ENCODE measurements around the gene OR51B4. TPM values are rescaled to one million over a fixed set of nuclear protein-coding genes. Genes with fewer than 3 reads are reported as not detected.
"Not testable (repeated sequence)": the region's sequence is repeated elsewhere in the genome, so short reads cannot be mapped to it uniquely, and the experiment has no call there.

OR51B4 gene
- total RNA-seq, 1 donor: 0.18 TPM

GRCh38 chr11:5339771-5340322, 38.1 kb upstream of the OR51B4 start:
- no peak for TF ChIP-seq CTCF (IDR thresholded peaks at IDR 0.05; ENCODE audit: insufficient read depth, low read length)
- no peak overlapping the region for H3K4me3 ChIP-seq (ENCODE audit: low read depth, low read length)
- DNase-seq (ENCODE audit: low read depth): no peak

- not testable (repeated sequence) for DNase-seq (ENCODE audit: low read depth); H3K4me3 ChIP-seq (ENCODE audit: low read depth, low read length)
Observed at GRCh38 chr11:5337253-5337652, 35.5 kb upstream of the OR51B4 start.

- DNase-seq (ENCODE audit: low read depth): peak; percentile 42
- no peak for TF ChIP-seq CTCF (IDR thresholded peaks at IDR 0.05; ENCODE audit: insufficient read depth, low read length)
- H3K4me3 ChIP-seq (ENCODE audit: low read depth, low read length): no peak overlapping the region
Observed at GRCh38 chr11:5336331-5336730, 34.6 kb upstream of the OR51B4 start.

- no peak overlapping the region for H3K4me3 ChIP-seq (ENCODE audit: low read depth, low read length)
Observed at GRCh38 chr11:5335170-5335569, 33.4 kb upstream of the OR51B4 start.

GRCh38 chr11:5324197-5324596, 22.5 kb upstream of the OR51B4 start, which contains the start of gene OR51B2:
Gene OR51B2, minus strand, starts transcription at chr11:5324297. Its CDS starts 0 bp downstream, at chr11:5324297.
- TF ChIP-seq CTCF (IDR thresholded peaks at IDR 0.05; ENCODE audit: insufficient read depth, low read length): no peak
- no peak for DNase-seq (ENCODE audit: low read depth)
- no peak within 1 kb of the TSS for H3K4me3 ChIP-seq (ENCODE audit: low read depth, low read length)

More at GRCh38 chr11:5335170-5335569, 33.4 kb upstream of the OR51B4 start:
- DNase-seq (ENCODE audit: low read depth): no peak
- TF ChIP-seq CTCF (IDR thresholded peaks at IDR 0.05; ENCODE audit: insufficient read depth, low read length): no peak

GRCh38 chr11:5317292-5317691, 15.5 kb upstream of the OR51B4 start:
- no peak for DNase-seq (ENCODE audit: low read depth)
- no peak overlapping the region for H3K4me3 ChIP-seq (ENCODE audit: low read depth, low read length)
- TF ChIP-seq CTCF (IDR thresholded peaks at IDR 0.05; ENCODE audit: insufficient read depth, low read length): no peak

- DNase-seq (ENCODE audit: low read depth); H3K4me3 ChIP-seq (ENCODE audit: low read depth, low read length): not testable (repeated sequence)
Observed at GRCh38 chr11:5313326-5314023, 11.7 kb upstream of the OR51B4 start.

GRCh38 chr11:5310423-5310822, 8.7 kb upstream of the OR51B4 start:
- TF ChIP-seq CTCF (IDR thresholded peaks at IDR 0.05; ENCODE audit: insufficient read depth, low read length): no peak
- no peak for DNase-seq (ENCODE audit: low read depth)
- H3K4me3 ChIP-seq (ENCODE audit: low read depth, low read length): no peak overlapping the region

All from fibroblast of the aortic adventitia (primary cell).